PC-3 (cell line): ENCODE measurements around the gene ZMIZ1. TPM values are rescaled to one million over a fixed set of nuclear protein-coding genes. Genes with fewer than 3 reads are reported as not detected.

Experiments
- ATAC-seq: fragments of 200-7000 bp; cut with Tn5 transposase; 2 replicates; pipeline ENCODE4 v1.9.1; 2020; ENCODE audit warnings: mild to moderate bottlenecking, moderate library complexity
- BruUV-seq: library from RNA; stranded (reverse); fragments of 400-500 nt; replicated peaks from 2 replicates; lab custom pipeline; 2021; lab: Mats Ljungman, UMichigan
- CTCF ChIA-PET: fragments of 300-600 bp; sonication (Branson Sonifier 250); formaldehyde crosslinking; loops from one replicate; lab custom pipeline; 2022; ENCODE audit warnings: antibody characterized with exemption; lab: Charles Lee
- POLR2A ChIA-PET: fragments of 300-600 bp; sonication (Branson Sonifier 250); formaldehyde crosslinking; loops from one replicate; lab custom pipeline; 2022; ENCODE audit warnings: antibody characterized with exemption; ENCODE audit not compliant: unreplicated experiment; lab: Charles Lee
- DNase-seq: peaks from one replicate; pipeline ENCODE4 v3.0.0-alpha.2; 2015
- H2AFZ ChIP-seq: fragments of 300-600 bp; sonication (generic); 2 replicates; pipeline ENCODE4 v1.6.0; 2016; ENCODE audit warnings: antibody characterized with exemption, low read length
- H3F3A ChIP-seq: fragments of 300-600 bp; sonication (generic); one replicate; pipeline ENCODE4 v1.6.0; 2017; ENCODE audit warnings: antibody characterized with exemption, low read length, control low read depth, mild to moderate bottlenecking; ENCODE audit not compliant: unreplicated experiment
- H3K27ac ChIP-seq: fragments of 300-600 bp; sonication (generic); 2 replicates; pipeline ENCODE4 v1.5.1; 2016; ENCODE audit warnings: mild to moderate bottlenecking, low read length
- H3K27me3 ChIP-seq: fragments of 300-600 bp; sonication (generic); 2 replicates; pipeline ENCODE4 v1.6.1; 2016; ENCODE audit warnings: low read length, mixed read lengths
- H3K36me3 ChIP-seq: fragments of 300-600 bp; sonication (generic); 2 replicates; pipeline ENCODE4 v1.6.1; 2016; ENCODE audit warnings: low read depth, mixed run types, low read length, mixed read lengths
- H3K4me1 ChIP-seq: fragments of 300-600 bp; sonication (generic); 2 replicates; pipeline ENCODE4 v1.5.1; 2016; ENCODE audit warnings: low read length; ENCODE audit not compliant: insufficient read depth
- H3K4me2 ChIP-seq: fragments of 300-600 bp; sonication (generic); 2 replicates; pipeline ENCODE4 v1.6.0; 2016; ENCODE audit warnings: low read length
- H3K4me3 ChIP-seq: fragments of 300-600 bp; sonication (generic); 2 replicates; pipeline ENCODE4 v1.5.1; 2016; ENCODE audit warnings: mild to moderate bottlenecking, low read length, mixed read lengths
- H3K79me2 ChIP-seq: fragments of 300-600 bp; sonication (generic); 2 replicates; pipeline ENCODE4 v1.6.1; 2017; ENCODE audit warnings: low read length, mixed read lengths
- H3K9ac ChIP-seq: fragments of 300-600 bp; sonication (generic); 2 replicates; pipeline ENCODE4 v1.6.0; 2016; ENCODE audit warnings: mild to moderate bottlenecking, low read length
- H3K9me2 ChIP-seq: fragments of 300-600 bp; sonication (generic); replicated peaks from 2 replicates; pipeline ENCODE4 v1.6.1; 2016; ENCODE audit warnings: mixed run types, low read length, mixed read lengths
- H3K9me3 ChIP-seq: fragments of 300-600 bp; sonication (generic); 2 replicates; pipeline ENCODE4 v1.6.1; 2016; ENCODE audit warnings: low read length, mixed read lengths
- H4K20me1 ChIP-seq: fragments of 300-600 bp; sonication (generic); 2 replicates; pipeline ENCODE4 v1.6.1; 2016; ENCODE audit warnings: low read length, mixed read lengths
- EZH2 ChIP-seq: fragments of 300-600 bp; sonication (generic); IDR thresholded peaks from one replicate; pipeline ENCODE4 v1.6.1; 2017; ENCODE audit warnings: antibody characterized with exemption, mild to moderate bottlenecking, low read length; ENCODE audit not compliant: unreplicated experiment
- EZH2phosphoT487 ChIP-seq: fragments of 300-600 bp; sonication (generic); IDR thresholded peaks from 2 replicates; pipeline ENCODE4 v1.6.1; 2018; ENCODE audit warnings: mild to moderate bottlenecking, antibody characterized with exemption, low read length, borderline replicate concordance
- intact Hi-C: fragments of 100-400 bp; cut with micrococcal nuclease; formaldehyde crosslinking; loops from 2 replicates; pipeline ENCODE4 v1.9.0; 2023
- total RNA-seq: library from RNA; depleted of rRNA; stranded (reverse); fragments of >200 nt; gene quantifications from 2 replicates; pipeline ENCODE4 v1.2.3, GENCODE V29; 2014
- TF ChIP-seq, protein P1 (sequence below): fragments of 300-600 bp; sonication (generic); conservative IDR thresholded peaks from 2 replicates; pipeline ENCODE4 v1.5.1; 2017; ENCODE audit warnings: antibody characterized with exemption, low read depth, mild to moderate bottlenecking, low read length

Gene ZMIZ1
- total RNA-seq, 1 experiment from 2014 or later, result 55.4 TPM

GRCh38 chr10:79084012-79084971 is 15.5 kb downstream of the ZMIZ1 start:
- no peaks in the 10 kb centered on the region for H3K9me2 ChIP-seq
- TF ChIP-seq, protein P1, sequence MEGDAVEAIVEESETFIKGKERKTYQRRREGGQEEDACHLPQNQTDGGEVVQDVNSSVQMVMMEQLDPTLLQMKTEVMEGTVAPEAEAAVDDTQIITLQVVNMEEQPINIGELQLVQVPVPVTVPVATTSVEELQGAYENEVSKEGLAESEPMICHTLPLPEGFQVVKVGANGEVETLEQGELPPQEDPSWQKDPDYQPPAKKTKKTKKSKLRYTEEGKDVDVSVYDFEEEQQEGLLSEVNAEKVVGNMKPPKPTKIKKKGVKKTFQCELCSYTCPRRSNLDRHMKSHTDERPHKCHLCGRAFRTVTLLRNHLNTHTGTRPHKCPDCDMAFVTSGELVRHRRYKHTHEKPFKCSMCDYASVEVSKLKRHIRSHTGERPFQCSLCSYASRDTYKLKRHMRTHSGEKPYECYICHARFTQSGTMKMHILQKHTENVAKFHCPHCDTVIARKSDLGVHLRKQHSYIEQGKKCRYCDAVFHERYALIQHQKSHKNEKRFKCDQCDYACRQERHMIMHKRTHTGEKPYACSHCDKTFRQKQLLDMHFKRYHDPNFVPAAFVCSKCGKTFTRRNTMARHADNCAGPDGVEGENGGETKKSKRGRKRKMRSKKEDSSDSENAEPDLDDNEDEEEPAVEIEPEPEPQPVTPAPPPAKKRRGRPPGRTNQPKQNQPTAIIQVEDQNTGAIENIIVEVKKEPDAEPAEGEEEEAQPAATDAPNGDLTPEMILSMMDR, result no peak
- TF ChIP-seq EZH2, result no peak
- no peak for TF ChIP-seq EZH2phosphoT487
- no peak overlapping the region for H3K4me2 ChIP-seq
- H3K9me3 ChIP-seq, result no peaks in the 10 kb centered on the region
- H3K4me3 ChIP-seq, result no peak overlapping the region
- H3F3A ChIP-seq, result no peaks in the 10 kb centered on the region
- no peaks in the 10 kb centered on the region for H3K27me3 ChIP-seq
- no TSS peak for BruUV-seq
- H3K79me2 ChIP-seq, result peaks cover 98% of the 10 kb centered on the region
- peaks cover 76% of the 10 kb centered on the region for H4K20me1 ChIP-seq
- H3K4me1 ChIP-seq, result peaks cover 43% of the 10 kb centered on the region
- H3K36me3 ChIP-seq, result 0 out of 2 replicates have a peak, but pooled peaks cover 2% of the 10 kb centered on the region
- intact Hi-C loops, result no loop called here
- POLR2A ChIA-PET, result no interaction called here
- H3K27ac ChIP-seq, result no peak overlapping the region
- no peak overlapping the region for H3K9ac ChIP-seq
- ATAC-seq (peak; percentile 1; the same call in 1 of the 2 replicates), DNase-seq (peak; percentile 77)
- no peak overlapping the region for H2AFZ ChIP-seq
- CTCF ChIA-PET, result interaction anchor here (0.6 kb wide), 1 partner anchor 1074 kb away, joined by 14 read pairs; no protein-coding TSS in a partner anchor

DNA sequence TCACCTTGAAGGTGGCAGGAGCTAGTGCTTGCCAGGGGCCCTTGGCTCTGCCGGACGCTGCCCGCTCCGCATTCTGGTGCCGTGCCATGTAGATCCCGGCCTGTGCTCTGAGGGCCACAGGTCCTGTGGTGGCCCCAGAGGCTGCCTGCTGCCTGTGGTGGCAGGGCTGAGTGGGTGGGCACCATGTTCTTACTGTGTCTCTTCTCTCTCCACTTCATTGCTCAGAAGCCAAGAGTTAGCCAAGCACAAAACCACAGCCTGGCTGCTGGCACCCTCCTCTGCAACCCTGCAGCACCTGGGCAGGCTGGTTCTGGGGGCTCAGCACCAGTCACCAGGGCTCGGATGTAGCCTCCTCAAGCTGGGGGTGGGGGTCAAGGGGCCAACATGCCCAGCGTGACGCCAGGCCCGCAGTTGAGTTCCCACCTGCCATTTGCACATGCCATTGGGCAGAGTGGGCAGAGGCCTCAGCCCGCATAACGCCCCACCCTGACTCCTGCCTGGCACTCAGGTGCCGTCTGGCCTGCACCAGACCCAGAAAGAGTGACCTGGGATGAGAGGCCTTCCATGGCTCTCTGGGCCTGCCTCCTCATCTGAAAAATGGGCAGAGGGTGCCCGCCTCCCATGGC is 16.3 kb downstream of the ZMIZ1 start:
- BruUV-seq, result no TSS peak
- Histone ChIP-seq H3K27ac (no peak overlapping the region), H3K4me1 (peaks cover 35% of the 10 kb centered on the region), H2AFZ (no peak overlapping the region), H3K36me3 (0 out of 2 replicates have a peak, but pooled peaks cover 2% of the 10 kb centered on the region), H3K27me3 (no peaks in the 10 kb centered on the region), H3K79me2 (peaks cover 98% of the 10 kb centered on the region), H3K9me3 (no peaks in the 10 kb centered on the region), H3K9ac (no peak overlapping the region), H3K9me2 (no peaks in the 10 kb centered on the region), H3F3A (no peaks in the 10 kb centered on the region), H4K20me1 (peaks cover 74% of the 10 kb centered on the region), H3K4me2 (no peak overlapping the region), H3K4me3 (no peak overlapping the region)
- CTCF ChIA-PET, result no interaction called here
- no peak for TF ChIP-seq EZH2phosphoT487
- TF ChIP-seq EZH2, result no peak
- TF ChIP-seq, protein P1, result no peak
- POLR2A ChIA-PET, result no interaction called here
- ATAC-seq (no peak), DNase-seq (no peak)
- intact Hi-C loops, result no loop called here
